HG03066 (cell line): ENCODE results near the gene KRTAP5-5.
A peak's percentile ranks its signal among the peaks of the same experiment; 100 is the strongest.
"Not testable (repeated sequence)": the region's sequence is repeated elsewhere in the genome, so short reads cannot be mapped to it uniquely, and the experiment has no call there.

ENCODE experiments used
- ATAC-seq: cut with Tn5 transposase; IDR thresholded peaks from one replicate; pipeline ENCODE4 v1.9.1; 2021; ENCODE audit warnings: low read depth; ENCODE audit not compliant: unreplicated experiment

Gene KRTAP5-5

GRCh38 chr11:1605923-1606322, 23.7 kb upstream of the KRTAP5-5 start:
- peak; percentile 90 for ATAC-seq

DNA sequence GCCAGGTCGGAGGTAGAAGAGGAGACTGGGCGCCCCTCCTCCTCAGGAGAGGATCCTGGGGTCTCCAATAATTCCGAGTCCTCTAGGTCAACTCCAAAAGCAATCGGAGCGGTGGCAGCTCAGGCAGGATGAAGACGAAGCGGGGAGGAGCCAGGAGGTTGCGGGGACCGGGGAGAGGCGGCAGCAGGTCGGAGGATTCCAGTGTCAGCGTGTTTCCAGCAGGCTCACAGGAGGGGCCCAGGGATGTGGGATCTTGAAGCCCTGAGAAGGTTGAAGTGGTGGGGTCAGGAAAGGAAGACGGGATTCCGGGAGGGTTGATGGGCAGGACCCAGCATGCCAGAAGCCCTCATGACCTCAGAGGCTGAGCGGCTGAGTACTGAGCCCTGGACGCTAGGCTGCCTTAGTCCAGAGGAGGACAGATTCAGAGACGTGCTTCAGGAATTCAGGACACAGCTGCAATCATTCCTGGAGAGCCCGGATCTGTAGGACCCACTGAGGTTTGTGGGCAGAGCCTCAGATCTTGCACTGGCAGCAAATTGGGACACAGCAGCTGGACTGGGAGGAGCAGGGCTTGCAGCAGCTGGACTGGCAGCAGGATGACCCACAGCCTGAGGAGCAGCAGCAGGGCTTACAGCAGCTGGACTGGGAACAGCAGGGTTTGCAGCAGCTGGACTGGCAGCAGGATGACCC, 22.3 kb upstream of the KRTAP5-5 start:
- ATAC-seq, result not testable (repeated sequence)

- ATAC-seq, result not testable (repeated sequence)
Measured at GRCh38 chr11:1607901-1608300, 21.7 kb upstream of the KRTAP5-5 start.

- no peak for ATAC-seq
Measured at GRCh38 chr11:1608363-1608762, 21.2 kb upstream of the KRTAP5-5 start, which contains the start of gene KRTAP5-3. KRTAP5-3 (minus strand) TSS chr11:1608463; CDS start chr11:1608385, 78 bp downstream.

- ATAC-seq, result no peak
Measured at GRCh38 chr11:1618231-1618630, 11.3 kb upstream of the KRTAP5-5 start.

- no peak for ATAC-seq
Measured at GRCh38 chr11:1619449-1619848, 10.1 kb upstream of the KRTAP5-5 start.

GRCh38 chr11:1622086-1622485, 7.5 kb upstream of the KRTAP5-5 start, which contains the start of gene KRTAP5-4:
KRTAP5-4 (minus strand) TSS chr11:1622138; CDS start chr11:1622093, 45 bp downstream.
- no peak for ATAC-seq

DNA sequence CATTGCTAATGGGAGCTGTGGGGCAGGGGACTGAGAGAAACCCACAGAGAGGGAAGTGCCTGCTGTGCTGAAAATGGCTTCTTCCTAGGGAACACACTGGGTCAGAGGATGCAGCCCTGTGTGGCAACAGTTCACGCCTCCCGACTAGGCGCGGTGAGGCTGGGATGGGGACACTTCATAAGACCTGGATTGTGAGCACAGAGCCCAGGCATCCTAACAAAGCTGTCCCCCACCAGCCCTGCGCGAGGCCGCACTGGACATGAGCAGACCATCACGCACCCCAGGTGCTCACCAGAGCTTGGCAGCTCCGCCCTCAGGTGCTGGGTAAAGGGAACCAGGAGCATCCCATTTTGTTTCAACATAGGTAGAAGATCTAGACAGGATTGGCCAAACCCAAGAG, 5.9 kb upstream of the KRTAP5-5 start:
- no peak for ATAC-seq

DNA sequence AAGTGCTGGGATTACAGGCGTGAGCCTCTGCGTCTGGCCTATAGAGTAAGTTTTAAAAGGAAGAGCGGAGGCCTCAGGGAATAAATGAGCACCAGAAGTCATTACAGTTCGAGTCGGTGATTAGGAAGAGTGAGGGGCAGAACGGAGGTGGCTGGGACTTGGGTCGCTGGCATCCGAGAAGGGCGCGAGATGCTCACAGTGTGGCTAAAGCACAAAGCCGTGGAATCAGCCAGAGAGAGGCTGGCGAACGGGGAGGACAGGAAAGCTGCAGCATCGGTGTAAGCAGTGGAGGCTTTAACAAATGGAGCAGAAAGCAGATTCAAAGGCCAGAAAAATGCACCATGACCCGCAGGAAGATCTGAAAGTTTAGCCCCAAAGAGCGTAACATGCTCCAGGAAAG, 5.0 kb upstream of the KRTAP5-5 start:
- no peak for ATAC-seq

GRCh38 chr11:1625541-1625940, 4.0 kb upstream of the KRTAP5-5 start:
- ATAC-seq, result no peak

DNA sequence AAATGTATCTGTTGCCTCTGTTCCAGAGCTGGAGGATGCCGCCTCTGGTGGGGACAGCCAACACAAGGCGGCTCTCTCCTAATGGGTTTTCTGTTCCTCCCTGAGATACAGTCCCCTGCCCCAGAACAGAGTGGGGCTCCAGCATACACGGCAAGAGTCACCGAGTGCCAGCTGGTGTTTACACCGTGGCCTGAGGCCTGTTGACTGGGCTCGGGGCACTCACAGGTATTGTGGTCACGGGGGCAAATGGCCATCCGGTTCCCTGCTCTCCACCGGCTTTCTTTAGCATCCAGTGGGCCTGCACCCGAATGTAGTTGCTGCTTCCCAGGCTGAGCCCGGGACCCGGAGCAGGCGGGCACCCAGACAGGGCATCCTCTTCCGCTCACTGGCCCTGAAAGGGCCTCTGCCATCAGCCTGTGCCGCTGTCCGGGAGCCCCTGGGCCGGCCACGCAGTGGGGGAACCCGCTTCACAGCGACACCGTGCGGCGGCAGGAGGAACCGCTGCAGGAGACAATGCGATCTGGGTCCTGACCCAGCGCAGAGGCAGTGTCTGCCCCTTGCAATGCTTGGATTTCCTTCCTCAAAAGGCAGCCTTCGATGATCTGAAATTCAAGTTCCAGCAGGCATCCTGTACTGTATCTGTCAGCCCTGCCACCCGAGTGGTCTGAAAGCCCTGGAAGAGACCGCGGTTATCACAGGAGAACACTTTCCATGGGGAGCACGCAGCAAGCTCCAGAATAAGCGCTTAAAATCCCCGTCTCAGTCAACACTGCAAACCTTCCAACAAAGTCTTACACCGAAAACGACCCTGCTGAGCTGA, 859 bp upstream of the KRTAP5-5 start:
- no peak for ATAC-seq

- ATAC-seq, result no peak
Measured at GRCh38 chr11:1630271-1630670, 696 bp downstream of the KRTAP5-5 start.

- no peak for ATAC-seq
Measured at GRCh38 chr11:1631066-1631568, 1.5 kb downstream of the KRTAP5-5 start.

GRCh38 chr11:1632053-1632714, 2.6 kb downstream of the KRTAP5-5 start:
- no peak for ATAC-seq

- ATAC-seq, result no peak
Measured at GRCh38 chr11:1633864-1634263, 4.3 kb downstream of the KRTAP5-5 start.

GRCh38 chr11:1636291-1636950, 6.8 kb downstream of the KRTAP5-5 start:
- ATAC-seq, result no peak

- no peak for ATAC-seq
Measured at GRCh38 chr11:1637628-1638027, 8.1 kb downstream of the KRTAP5-5 start.

DNA sequence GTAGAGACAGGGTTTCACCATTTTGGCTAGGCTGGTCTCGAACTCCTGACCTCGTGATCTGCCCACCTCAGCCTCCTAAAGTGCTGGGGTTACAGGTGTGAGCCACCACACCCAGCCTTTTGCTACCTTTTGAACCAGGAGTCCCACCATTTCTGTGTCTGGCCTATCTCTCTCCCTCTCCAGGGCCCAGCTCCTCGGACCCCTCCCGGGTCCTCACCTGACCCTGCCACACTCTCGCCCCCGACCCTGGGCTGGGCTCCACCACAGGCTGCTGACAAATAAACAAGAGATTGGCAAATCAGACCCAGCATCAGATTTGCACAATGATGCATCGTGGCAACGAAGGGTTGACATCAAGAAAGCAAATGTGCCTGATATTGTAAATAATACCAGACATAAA, 8.8 kb downstream of the KRTAP5-5 start:
- no peak for ATAC-seq

- ATAC-seq, result no peak
Measured at GRCh38 chr11:1639102-1639620, 9.6 kb downstream of the KRTAP5-5 start.

DNA sequence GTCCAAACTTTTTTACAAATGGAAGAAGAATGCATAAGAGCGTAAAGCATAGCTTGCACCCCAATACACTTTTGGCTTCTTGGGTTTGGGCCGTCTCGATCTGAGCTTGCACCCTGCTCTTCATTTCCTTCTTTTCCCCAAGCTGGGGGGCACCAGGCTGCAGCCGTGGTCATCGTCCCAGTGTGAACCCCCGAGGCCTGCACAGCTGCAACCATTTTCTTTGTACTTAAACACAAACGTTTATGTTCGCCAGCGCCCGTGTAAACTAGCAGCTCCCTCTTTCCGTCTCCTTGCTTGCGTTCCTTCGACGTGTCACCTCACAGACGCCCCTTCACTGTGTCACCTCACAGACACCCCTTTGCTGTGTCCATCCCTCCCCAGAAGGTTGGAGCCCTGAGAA, 10.1 kb downstream of the KRTAP5-5 start:
- no peak for ATAC-seq
